ENCODE data around the gene CBX8. TPM values are rescaled to one million over a fixed set of nuclear protein-coding genes. Genes with fewer than 3 reads are reported as not detected.
A peak's percentile ranks its signal among the peaks of the same experiment; 100 is the strongest.

The CBX8 gene
- total RNA-seq, 1 experiment from 2014 or later, result 36.6 TPM

- intact Hi-C loops (cut with micrococcal nuclease; ENCODE audit: unreplicated experiment), result no loop called here
Observed at GRCh38 chr17:79747508-79748294, 49.2 kb downstream of the CBX8 start.

DNA sequence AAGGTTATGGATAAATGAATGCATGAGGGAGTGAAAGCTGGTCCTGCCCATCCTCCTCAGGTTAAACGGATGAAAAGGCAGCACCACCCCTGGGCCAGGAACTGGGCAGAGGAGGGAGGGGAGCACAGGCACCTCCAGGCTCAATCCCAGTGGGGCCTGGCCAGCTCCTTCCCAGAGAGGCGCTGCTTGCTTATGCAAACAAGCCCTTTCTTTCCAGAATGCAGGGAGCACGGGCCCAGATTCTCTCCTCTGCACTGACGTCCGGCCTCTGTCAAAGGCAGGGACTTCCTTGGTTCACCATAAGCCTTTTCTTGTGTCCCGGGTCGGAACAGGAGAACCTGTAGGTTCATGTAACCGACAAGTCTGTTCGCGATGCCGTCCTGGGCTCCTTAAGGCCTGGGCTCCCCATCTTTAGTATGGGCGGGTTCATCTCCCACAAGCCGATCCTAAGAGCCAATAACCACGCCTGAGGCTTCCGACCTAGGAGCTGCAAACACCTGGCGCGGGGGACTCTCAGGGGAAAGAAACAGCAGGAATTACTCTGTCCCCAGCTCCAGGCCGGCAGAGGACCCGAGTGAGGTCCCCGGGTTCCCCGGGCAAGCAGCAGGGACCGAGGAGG lies 49.9 kb downstream of the CBX8 start:
- intact Hi-C loops (cut with micrococcal nuclease; ENCODE audit: unreplicated experiment), result loop anchor here (1.0 kb wide), 1 partner anchor 53 kb away; no protein-coding TSS in a partner anchor
- Histone ChIP-seq H3K4me1 (peaks cover 39% of the 10 kb centered on the region), H3K27me3 (replicated peaks; ENCODE audit: control insufficient read depth, insufficient read depth, low read length) (no peaks in the 10 kb centered on the region), H3K9me3 (no peaks in the 10 kb centered on the region), H3K36me3 (ENCODE audit: control insufficient read depth, insufficient read depth, low read length) (no peaks in the 10 kb centered on the region), H3K4me3 (ENCODE audit: low read depth, low read length) (no peak overlapping the region)
- CTCF ChIA-PET, result interaction anchor here (0.6 to 2.1 kb wide), 4 partner anchors 50 to 98 kb away, joined by 3 to 24 read pairs (median 14); partner anchors contain the start of gene CBX8
- H3K4me3 Mint-ChIP-seq (ENCODE audit: unreplicated experiment), result no peak overlapping the region
- H3K27me3 Mint-ChIP-seq (ENCODE audit: insufficient read depth, unreplicated experiment), result no peaks in the 10 kb centered on the region
- H3K4me1 Mint-ChIP-seq (ENCODE audit: low read depth, unreplicated experiment), result peaks cover 10% of the 10 kb centered on the region
- no TSS peak for BruUV-seq (replicated peaks)
- POLR2A ChIA-PET, result interaction anchor here (2.2 kb wide), 1 partner anchor 50 kb away, joined by 12 read pairs; the partner anchor contains the start of gene CBX8
- H3K36me3 Mint-ChIP-seq (ENCODE audit: insufficient read depth, unreplicated experiment), result peaks cover 8% of the 10 kb centered on the region
- no peak overlapping the region for H3K27ac Mint-ChIP-seq (ENCODE audit: unreplicated experiment)
- no peaks in the 10 kb centered on the region for H3K9me3 Mint-ChIP-seq (ENCODE audit: unreplicated experiment)
- no peak for TF ChIP-seq CTCF (IDR thresholded peaks at IDR 0.05; ENCODE audit: insufficient read depth in 1 of 2, low read depth in 1 of 2, low read length in 1 of 2, severe bottlenecking in 1 of 2, unreplicated experiment in 1 of 2)
- DNase-seq, result no peak

More at GRCh38 chr17:79747508-79748294, 49.2 kb downstream of the CBX8 start:
- H3K4me1 ChIP-seq, result peaks cover 33% of the 10 kb centered on the region
- Mint-ChIP-seq H3K27me3 (ENCODE audit: insufficient read depth, unreplicated experiment) (no peaks in the 10 kb centered on the region), H3K36me3 (ENCODE audit: insufficient read depth, unreplicated experiment) (peaks cover 8% of the 10 kb centered on the region), H3K27ac (ENCODE audit: unreplicated experiment) (no peak overlapping the region), H3K4me3 (ENCODE audit: unreplicated experiment) (no peak overlapping the region), H3K9me3 (ENCODE audit: unreplicated experiment) (no peaks in the 10 kb centered on the region), H3K4me1 (ENCODE audit: low read depth, unreplicated experiment) (peaks cover 10% of the 10 kb centered on the region)
- H3K4me3 ChIP-seq (ENCODE audit: low read depth, low read length), result no peak overlapping the region
- H3K36me3 ChIP-seq (ENCODE audit: control insufficient read depth, insufficient read depth, low read length), result no peaks in the 10 kb centered on the region
- no peak for DNase-seq
- POLR2A ChIA-PET, result no interaction called here
- CTCF ChIA-PET, result no interaction called here
- no peaks in the 10 kb centered on the region for H3K27me3 ChIP-seq (replicated peaks; ENCODE audit: control insufficient read depth, insufficient read depth, low read length)
- TF ChIP-seq CTCF (IDR thresholded peaks at IDR 0.05; ENCODE audit: insufficient read depth in 1 of 2, low read depth in 1 of 2, low read length in 1 of 2, severe bottlenecking in 1 of 2, unreplicated experiment in 1 of 2), result no peak
- BruUV-seq (replicated peaks), result no TSS peak
- no peaks in the 10 kb centered on the region for H3K9me3 ChIP-seq

- Mint-ChIP-seq H3K36me3 (ENCODE audit: insufficient read depth, unreplicated experiment) (peaks cover 8% of the 10 kb centered on the region), H3K27me3 (ENCODE audit: insufficient read depth, unreplicated experiment) (no peaks in the 10 kb centered on the region), H3K4me1 (ENCODE audit: low read depth, unreplicated experiment) (peaks cover 10% of the 10 kb centered on the region), H3K9me3 (ENCODE audit: unreplicated experiment) (no peaks in the 10 kb centered on the region), H3K4me3 (ENCODE audit: unreplicated experiment) (no peak overlapping the region), H3K27ac (ENCODE audit: unreplicated experiment) (peak overlapping the region; percentile 50)
- no peaks in the 10 kb centered on the region for H3K36me3 ChIP-seq (ENCODE audit: control insufficient read depth, insufficient read depth, low read length)
- H3K9me3 ChIP-seq, result no peaks in the 10 kb centered on the region
- CTCF ChIA-PET, result interaction anchor here (0.8 to 2.1 kb wide), 10 partner anchors 23 to 356 kb away, joined by 4 to 24 read pairs (median 7); partner anchors contain the start of genes CBX2, CBX4, CBX8 and GAA
- POLR2A ChIA-PET, result interaction anchor here (0.6 to 2.2 kb wide), 5 partner anchors 14 to 88 kb away, joined by 3 to 12 read pairs (median 4); partner anchors contain the start of gene CBX8
- no peak overlapping the region for H3K4me3 ChIP-seq (ENCODE audit: low read depth, low read length)
- peaks cover 44% of the 10 kb centered on the region for H3K4me1 ChIP-seq
- intact Hi-C loops (cut with micrococcal nuclease; ENCODE audit: unreplicated experiment), result loop anchor here (1.0 kb wide), 1 partner anchor 55 kb away; no protein-coding TSS in a partner anchor
- BruUV-seq (replicated peaks), result no TSS peak
- peak in 1 of 2 experiments; percentile 48 for DNase-seq
- H3K27me3 ChIP-seq (replicated peaks; ENCODE audit: control insufficient read depth, insufficient read depth, low read length), result no peaks in the 10 kb centered on the region
- TF ChIP-seq CTCF (IDR thresholded peaks at IDR 0.05; ENCODE audit: insufficient read depth in 1 of 2, low read depth in 1 of 2, low read length in 1 of 2, severe bottlenecking in 1 of 2, unreplicated experiment in 1 of 2), result no peak
Observed at GRCh38 chr17:79745641-79746105, 51.2 kb downstream of the CBX8 start.

All from Caco-2 (cell line).